IMR-90 (cell line): Measurements from ENCODE around the gene GIT2. TPM values are rescaled to one million over a fixed set of nuclear protein-coding genes. Genes with fewer than 3 reads are reported as not detected.

Experiments
- ATAC-seq: fragments of 200-7000 bp; cut with Tn5 transposase; 2 replicates; pipeline ENCODE4 v1.9.1; 2020; ENCODE audit warnings: low read depth, mild to moderate bottlenecking, moderate library complexity
- BruUV-seq: library from RNA; stranded (reverse); fragments of 400-500 nt; replicated peaks from 2 replicates; lab custom pipeline; 2021; lab: Mats Ljungman, UMichigan
- CTCF ChIA-PET: fragments of 300-600 bp; formaldehyde crosslinking; extraction: SDS; loops from one replicate; lab custom pipeline; 2021; ENCODE audit warnings: antibody characterized with exemption; lab: Yijun Ruan, JAX
- POLR2A ChIA-PET: fragments of 300-600 bp; sonication (Branson Sonifier 250); formaldehyde crosslinking; loops from one replicate; lab custom pipeline; 2022; ENCODE audit warnings: antibody characterized with exemption; ENCODE audit not compliant: unreplicated experiment; lab: Charles Lee
- DNase-seq: peaks from one replicate; pipeline ENCODE4 v3.0.0; 2013
- H2AFZ ChIP-seq: replicated peaks from 2 replicates; pipeline ENCODE3; 2013; ENCODE audit warnings: low read length, mild to moderate bottlenecking; ENCODE audit not compliant: poor library complexity
- H2AK5ac ChIP-seq: 2 replicates; pipeline ENCODE4 v1.6.1; 2013; ENCODE audit warnings: low read depth, low read length, inconsistent platforms
- H2AK9ac ChIP-seq: replicated peaks from 2 replicates; pipeline ENCODE3; 2013; ENCODE audit warnings: mild to moderate bottlenecking, low read depth, low read length, moderate library complexity; ENCODE audit not compliant: poor library complexity
- H2BK120ac ChIP-seq: 2 replicates; pipeline ENCODE4 v1.6.1; 2013; ENCODE audit warnings: low read depth, low read length, inconsistent platforms
- H2BK15ac ChIP-seq: 3 replicates; pipeline ENCODE4 v1.6.1; 2013; ENCODE audit warnings: low read depth, low read length, inconsistent platforms
- H2BK20ac ChIP-seq: 2 replicates; pipeline ENCODE4 v1.6.1; 2013; ENCODE audit warnings: low read depth, mild to moderate bottlenecking, inconsistent platforms, low read length, moderate library complexity
- H2BK5ac ChIP-seq: 2 replicates; pipeline ENCODE4 v1.6.1; 2013; ENCODE audit warnings: mild to moderate bottlenecking, low read depth, low read length, inconsistent platforms; ENCODE audit not compliant: poor library complexity, severe bottlenecking
- H3K14ac ChIP-seq: replicated peaks from 2 replicates; pipeline ENCODE4 v1.6.1; 2013; ENCODE audit warnings: low read depth, low read length, inconsistent platforms
- H3K18ac ChIP-seq: 2 replicates; pipeline ENCODE4 v1.6.1; 2013; ENCODE audit warnings: low read depth, low read length, control low read depth
- H3K23ac ChIP-seq: 2 replicates; pipeline ENCODE4 v1.6.1; 2013; ENCODE audit warnings: low read depth, low read length, inconsistent platforms
- H3K27ac ChIP-seq: 2 replicates; pipeline ENCODE4 v1.5.1; 2013; ENCODE audit warnings: mild to moderate bottlenecking, control low read depth, low read length; ENCODE audit not compliant: insufficient read depth
- H3K27me3 ChIP-seq: 2 replicates; pipeline ENCODE4 v1.6.1; 2013; ENCODE audit warnings: low read length; ENCODE audit not compliant: control insufficient read depth, insufficient read depth
- H3K36me3 ChIP-seq: 2 replicates; pipeline ENCODE4 v1.6.1; 2013; ENCODE audit warnings: low read length, mixed read lengths; ENCODE audit not compliant: control insufficient read depth, insufficient read depth
- H3K4ac ChIP-seq: 2 replicates; pipeline ENCODE4 v1.6.1; 2013; ENCODE audit warnings: low read depth, low read length, inconsistent platforms
- H3K4me1 ChIP-seq: 2 replicates; pipeline ENCODE4 v1.6.1; 2013; ENCODE audit warnings: low read length, mixed read lengths; ENCODE audit not compliant: control insufficient read depth, insufficient read depth
- H3K4me2 ChIP-seq: 2 replicates; pipeline ENCODE4 v1.6.1; 2013; ENCODE audit warnings: low read depth, mild to moderate bottlenecking, control low read depth, low read length, moderate library complexity
- H3K4me3 ChIP-seq: 2 replicates; pipeline ENCODE4 v1.5.1; 2013; ENCODE audit warnings: low read depth, mild to moderate bottlenecking, control low read depth, low read length, moderate library complexity; ENCODE audit not compliant: insufficient read depth
- H3K56ac ChIP-seq: 2 replicates; pipeline ENCODE4 v1.6.1; 2013; ENCODE audit warnings: low read length, inconsistent platforms; ENCODE audit not compliant: insufficient read depth; ENCODE audit errors: extremely low read depth
- H3K79me1 ChIP-seq, 2 experiments: 2 replicates each; pipeline ENCODE4 v1.6.1; 2013; ENCODE audit warnings: low read length in 2 of 2, inconsistent platforms in 1 of 2, low read depth in 1 of 2
- H3K9ac ChIP-seq: 2 replicates; pipeline ENCODE4 v1.6.1; 2013; ENCODE audit warnings: low read depth, low read length, control low read depth
- H3K9me1 ChIP-seq: 2 replicates; pipeline ENCODE4 v1.6.1; 2013; ENCODE audit warnings: low read length, inconsistent platforms; ENCODE audit not compliant: insufficient read depth
- H3K9me3 ChIP-seq: 2 replicates; pipeline ENCODE4 v1.6.1; 2013; ENCODE audit warnings: low read length; ENCODE audit not compliant: control insufficient read depth, insufficient read depth
- H4K20me1 ChIP-seq: 2 replicates; pipeline ENCODE4 v1.6.1; 2013; ENCODE audit warnings: low read length, inconsistent platforms; ENCODE audit not compliant: insufficient read depth
- H4K5ac ChIP-seq: 2 replicates; pipeline ENCODE4 v1.6.1; 2013; ENCODE audit warnings: mild to moderate bottlenecking, low read depth, low read length, control low read depth
- H4K8ac ChIP-seq, 2 experiments: 2 replicates each; pipeline ENCODE4 v1.6.1; 2013; ENCODE audit warnings: low read depth in 2 of 2, low read length in 2 of 2, control low read depth in 1 of 2, inconsistent platforms in 1 of 2
- H4K91ac ChIP-seq: 2 replicates; pipeline ENCODE4 v1.6.1; 2013; ENCODE audit warnings: low read depth, low read length, inconsistent platforms; ENCODE audit not compliant: insufficient read depth
- FOS ChIP-seq: fragments of 150-350 bp; IDR thresholded peaks from 2 replicates; pipeline ENCODE4 v1.6.1; 2016; ENCODE audit warnings: low read depth, low read length
- RCOR1 ChIP-seq: IDR thresholded peaks from 2 replicates; pipeline ENCODE4 v1.6.1; 2012; ENCODE audit warnings: mild to moderate bottlenecking, low read length, improper control_type of control experiment; ENCODE audit not compliant: insufficient replicate concordance
- WGBS, 2 experiments: methylation state at CpG; one replicate each; pipeline versions ENCODE4 v1.1.5 to v1.1.7; 2013; ENCODE audit warnings: missing lambda C conversion rate in 2 of 2; ENCODE audit not compliant: insufficient read length in 1 of 2; ENCODE audit errors: extremely low coverage in 2 of 2; 5-methylcytosine and 5-hydroxymethylcytosine counted together
- dilution Hi-C: fragments of 300-500 bp; cut with HindIII; formaldehyde crosslinking; loops from one replicate; pipeline ENCODE4 v1.14.3; 2018; ENCODE audit warnings: low sequenced_read_pairs; ENCODE audit not compliant: unreplicated experiment
- in situ Hi-C: fragments of 300-500 bp; cut with MboI; formaldehyde crosslinking; loops from 3 replicates; pipeline ENCODE4 v1.14.3; 2019; ENCODE audit warnings: low sequenced_read_pairs, inconsistent platforms, mixed read lengths
- intact Hi-C: fragments of 100-400 bp; cut with micrococcal nuclease; formaldehyde crosslinking; loops from 2 replicates; pipeline ENCODE4 v1.10.0; 2022
- polyA plus RNA-seq, 3 experiments: library from polyadenylated mRNA; depleted of rRNA; stranded (reverse); fragments of >200 nt; gene quantifications; 2 replicates each; pipeline ENCODE4 v1.2.3, GENCODE V29; 2012; ENCODE audit warnings: low replicate concordance in 1 of 3
- total RNA-seq: library from RNA; depleted of rRNA; stranded (reverse); fragments of >200 nt; gene quantifications from 2 replicates; pipeline ENCODE4 v1.2.3, GENCODE V29; 2012

Gene GIT2
- total and polyA plus RNA-seq, 2 of the 4 experiments (the other 2 are of a cell fraction), result 48.0 to 71.9 TPM

DNA sequence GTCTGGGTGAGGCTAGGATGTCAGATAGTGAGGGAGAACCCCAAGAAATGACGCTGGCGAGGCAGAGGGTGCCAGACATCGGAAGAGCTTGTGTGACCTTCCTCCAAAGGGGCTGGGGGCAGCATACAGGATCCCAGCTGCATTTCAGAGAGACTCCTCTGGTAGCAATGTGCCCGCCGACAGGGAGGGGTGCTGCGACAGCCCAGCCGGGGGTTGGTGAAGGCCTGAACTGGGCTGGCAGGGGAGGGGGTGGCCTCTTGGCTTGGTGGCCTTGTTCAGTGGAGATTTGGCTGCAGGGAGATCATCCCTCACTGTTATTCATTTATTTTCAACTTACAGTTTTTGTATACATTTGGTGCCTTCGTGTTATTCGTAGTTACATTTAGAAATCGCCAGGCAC lies 90.9 kb downstream of the GIT2 start:
- Histone ChIP-seq H3K4ac (no peak overlapping the region), H3K9me1 (peaks cover 10% of the 10 kb centered on the region; the same call in 1 of the 2 replicates), H2AK5ac (no peak overlapping the region), H3K9me3 (no peaks in the 10 kb centered on the region), H3K27me3 (no peaks in the 10 kb centered on the region), H2BK15ac (no peak overlapping the region), H3K18ac (no peak overlapping the region), H3K14ac (no peak overlapping the region), H4K91ac (no peak overlapping the region), H4K5ac (no peak overlapping the region), H3K9ac (no peak overlapping the region), H2AFZ (no peak overlapping the region), H2BK120ac (no peak overlapping the region), H2BK20ac (no peak overlapping the region), H3K56ac (no peak overlapping the region), H4K8ac (no peak overlapping the region), H2AK9ac (no peak overlapping the region), H3K36me3 (peaks cover 54% of the 10 kb centered on the region), H3K4me2 (no peak overlapping the region), H3K4me1 (no peaks in the 10 kb centered on the region; the same call in 1 of the 2 replicates), H4K20me1 (no peaks in the 10 kb centered on the region), H3K79me1 (peaks cover 17 to 40% of the 10 kb centered on the region in 2 experiments), H3K23ac (no peak overlapping the region), H2BK5ac (no peak overlapping the region), H3K27ac (no peak overlapping the region), H3K4me3 (no peak overlapping the region)
- dilution Hi-C loops (no loop called here), intact Hi-C loops (no loop called here), in situ Hi-C loops (no loop called here)
- TF ChIP-seq RCOR1 (no peak), FOS (no peak)
- POLR2A ChIA-PET, result no interaction called here
- ATAC-seq, result no peak
- 96% methylated on average over 5 of the region's 10 CpGs; no CpG with 5 or more reads in 1 of the 2 experiments for WGBS, 2 experiments
- CTCF ChIA-PET, result no interaction called here
- BruUV-seq, result no TSS peak
- no peak for DNase-seq
